HG02852 (cell line): ENCODE data around the gene ECHS1.

Experiments used
- ATAC-seq: cut with Tn5 transposase; IDR thresholded peaks from one replicate; pipeline ENCODE4 v1.9.1; 2021; ENCODE audit warnings: mild to moderate bottlenecking, moderate library complexity; ENCODE audit not compliant: unreplicated experiment

The ECHS1 gene

DNA sequence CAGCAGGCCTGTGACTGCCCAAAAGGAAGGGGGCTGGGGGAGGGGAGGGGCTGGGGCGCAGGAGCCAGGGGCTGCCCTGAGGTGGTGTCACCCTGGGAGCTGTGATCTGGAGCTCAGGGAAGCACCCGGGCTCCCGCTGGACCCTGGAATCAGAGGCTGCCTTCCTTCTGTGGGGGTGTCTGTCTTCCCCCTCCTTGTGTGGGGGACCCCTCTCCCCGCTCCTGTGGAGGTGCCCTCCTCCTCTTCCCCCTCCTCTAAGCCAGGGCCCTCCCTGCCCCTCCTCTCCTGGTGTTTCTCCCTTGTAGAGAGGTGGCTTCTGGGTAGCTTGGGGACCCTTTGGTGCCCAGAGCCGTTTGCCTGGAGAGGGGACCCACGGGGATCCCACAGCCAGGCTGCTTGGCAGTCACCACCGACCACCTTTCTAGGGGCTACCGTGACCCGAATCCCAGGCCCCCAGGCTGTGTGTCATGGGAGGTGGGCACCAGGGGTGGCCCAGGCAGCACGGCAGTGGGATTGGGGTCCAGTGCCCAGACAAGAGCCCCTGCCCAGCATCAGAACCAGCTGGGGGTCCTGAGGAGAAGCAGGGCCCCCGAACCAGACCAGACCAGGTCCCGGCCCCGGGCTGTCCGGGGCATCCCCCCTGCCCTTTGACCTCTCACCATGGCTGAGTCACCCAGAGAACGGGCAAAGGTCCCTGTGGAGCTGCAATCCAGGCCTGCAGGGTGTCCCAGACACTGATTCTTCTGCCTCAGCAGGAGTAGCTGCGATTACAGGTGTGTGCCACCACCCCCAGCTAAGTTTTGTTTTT lies 25.2 kb downstream of the ECHS1 start:
- ATAC-seq, result no peak

DNA sequence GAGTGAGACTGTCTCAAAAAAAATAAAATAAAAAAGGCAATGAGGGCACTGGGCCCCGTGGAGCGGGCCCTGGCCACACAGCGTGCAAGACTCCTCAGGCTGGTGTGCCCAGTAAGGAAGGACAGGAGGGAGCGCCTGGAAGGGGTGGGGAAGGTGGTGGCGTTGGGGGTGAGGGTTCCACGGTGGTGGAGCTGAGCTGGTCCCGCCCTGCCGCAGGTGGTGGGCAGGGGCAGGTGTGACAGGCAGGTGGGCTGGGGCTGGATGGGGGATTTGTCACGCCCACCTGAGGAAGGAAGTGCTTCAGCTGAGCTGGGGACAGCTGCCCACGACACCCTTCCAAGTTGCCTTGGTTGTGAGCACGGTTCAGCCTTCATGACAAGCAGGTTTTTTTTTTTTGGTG lies 26.7 kb downstream of the ECHS1 start:
- no peak for ATAC-seq

DNA sequence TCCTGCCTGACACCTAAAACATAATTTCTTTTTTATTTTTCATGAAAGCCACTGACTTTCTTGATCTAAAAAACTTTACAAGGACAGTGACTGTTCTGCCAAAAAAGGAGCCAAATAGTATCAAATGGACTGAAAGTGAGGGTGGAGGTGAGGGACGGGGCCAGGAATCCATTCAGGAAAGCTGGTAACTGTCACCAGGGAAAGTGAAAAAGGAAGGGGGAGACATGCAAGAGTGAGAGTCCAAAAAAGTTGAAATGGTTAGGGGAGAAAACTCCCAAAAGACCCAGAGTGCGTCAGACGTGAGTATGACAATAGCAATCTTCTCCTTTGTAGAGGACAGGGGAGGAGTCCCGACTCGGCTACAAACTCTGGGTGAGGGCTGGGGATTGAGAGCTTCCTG lies 28.9 kb downstream of the ECHS1 start:
- no peak for ATAC-seq

DNA sequence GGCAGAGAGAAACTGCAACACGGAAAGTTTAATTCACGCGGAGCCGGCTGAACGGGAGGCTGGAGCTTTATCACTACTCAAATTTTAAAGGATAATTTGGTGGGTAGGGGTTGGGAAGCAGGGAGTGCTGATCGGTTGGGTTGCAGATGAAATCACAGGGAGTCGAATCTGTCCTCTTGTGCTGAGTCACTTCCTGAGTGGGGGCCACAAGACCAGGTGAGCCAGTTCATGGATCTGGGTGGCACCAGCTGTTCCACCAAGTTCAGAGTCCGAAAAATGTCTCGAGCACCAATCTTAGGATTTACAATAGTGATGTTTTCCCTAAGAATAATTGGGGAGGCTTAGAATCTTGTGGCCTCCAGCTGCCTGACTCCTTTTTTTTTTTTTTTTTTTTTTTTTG lies 29.6 kb downstream of the ECHS1 start:
- ATAC-seq, result no peak

DNA sequence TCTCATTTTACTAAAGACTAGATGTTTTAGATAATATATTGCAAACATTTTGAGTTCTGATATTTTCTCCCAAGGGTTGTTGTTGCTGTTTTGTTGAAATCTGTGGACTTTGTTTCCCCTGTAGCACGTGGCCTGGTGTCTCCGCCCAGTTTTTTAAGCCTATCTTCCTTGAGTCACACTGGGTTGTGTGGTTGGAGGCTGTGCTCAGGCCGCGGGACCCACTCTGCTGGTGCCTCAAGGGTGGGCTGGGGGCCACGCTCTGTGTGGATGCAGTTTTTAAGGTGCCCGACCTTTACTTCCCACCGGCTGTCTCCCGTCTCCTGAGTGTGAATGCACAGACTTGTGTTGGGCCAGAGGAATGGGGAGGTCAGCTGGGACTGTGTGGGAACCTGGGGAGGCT lies 30.2 kb downstream of the ECHS1 start:
- no peak for ATAC-seq

GRCh38 chr10:133341983-133342382 lies 31.2 kb downstream of the ECHS1 start:
- ATAC-seq, result no peak

GRCh38 chr10:133339708-133340380 lies 33.3 kb downstream of the ECHS1 start:
- ATAC-seq, result no peak

GRCh38 chr10:133338080-133339071 lies 34.8 kb downstream of the ECHS1 start:
- no peak for ATAC-seq

GRCh38 chr10:133337370-133337725 lies 35.8 kb downstream of the ECHS1 start:
- no peak for ATAC-seq

DNA sequence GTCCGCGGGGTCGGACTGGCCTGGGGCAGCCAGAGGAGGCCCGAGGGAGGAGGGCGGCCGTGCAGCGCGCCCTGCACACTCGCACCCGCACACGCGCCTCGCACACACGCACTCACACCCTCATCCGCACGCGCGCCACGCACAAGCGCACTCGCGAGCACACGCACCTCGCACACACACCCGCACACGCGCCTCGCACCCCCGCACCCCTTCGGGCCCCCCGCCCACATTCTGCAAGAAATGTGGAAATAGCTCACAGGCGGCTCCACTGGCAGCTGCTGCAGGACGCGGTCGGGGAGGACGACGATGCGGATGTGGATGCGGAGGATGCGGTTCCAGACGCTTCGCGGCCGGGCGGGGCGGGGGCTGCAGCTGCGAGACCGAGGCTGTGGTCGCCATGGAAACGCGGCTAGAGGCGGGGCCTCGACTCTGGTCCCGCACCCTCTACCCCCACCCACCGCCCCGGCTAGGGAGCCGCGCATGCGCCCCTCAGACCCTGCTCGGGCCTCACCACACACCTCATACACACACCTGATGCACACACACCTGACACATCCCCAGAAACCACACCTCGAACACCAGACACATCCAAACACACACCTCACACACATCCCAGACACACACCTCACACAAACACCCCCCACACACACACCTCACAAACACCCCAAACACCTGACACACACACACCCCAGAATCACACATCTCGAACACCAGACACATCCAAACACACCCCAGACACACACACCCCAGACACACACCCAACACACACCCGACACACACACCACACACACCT lies 36.4 kb downstream of the ECHS1 start, which contains the start of gene CALY:
TSS of gene CALY (minus strand) at position 320 of the 793 bp plus-strand sequence. CDS start 7,907 bp downstream, outside the sequence.
- ATAC-seq, result no peak

- no peak for ATAC-seq
Measured at GRCh38 chr10:133336118-133336576, 37.0 kb downstream of the ECHS1 start.

- no peak for ATAC-seq
Measured at GRCh38 chr10:133335246-133336117, 37.7 kb downstream of the ECHS1 start.

DNA sequence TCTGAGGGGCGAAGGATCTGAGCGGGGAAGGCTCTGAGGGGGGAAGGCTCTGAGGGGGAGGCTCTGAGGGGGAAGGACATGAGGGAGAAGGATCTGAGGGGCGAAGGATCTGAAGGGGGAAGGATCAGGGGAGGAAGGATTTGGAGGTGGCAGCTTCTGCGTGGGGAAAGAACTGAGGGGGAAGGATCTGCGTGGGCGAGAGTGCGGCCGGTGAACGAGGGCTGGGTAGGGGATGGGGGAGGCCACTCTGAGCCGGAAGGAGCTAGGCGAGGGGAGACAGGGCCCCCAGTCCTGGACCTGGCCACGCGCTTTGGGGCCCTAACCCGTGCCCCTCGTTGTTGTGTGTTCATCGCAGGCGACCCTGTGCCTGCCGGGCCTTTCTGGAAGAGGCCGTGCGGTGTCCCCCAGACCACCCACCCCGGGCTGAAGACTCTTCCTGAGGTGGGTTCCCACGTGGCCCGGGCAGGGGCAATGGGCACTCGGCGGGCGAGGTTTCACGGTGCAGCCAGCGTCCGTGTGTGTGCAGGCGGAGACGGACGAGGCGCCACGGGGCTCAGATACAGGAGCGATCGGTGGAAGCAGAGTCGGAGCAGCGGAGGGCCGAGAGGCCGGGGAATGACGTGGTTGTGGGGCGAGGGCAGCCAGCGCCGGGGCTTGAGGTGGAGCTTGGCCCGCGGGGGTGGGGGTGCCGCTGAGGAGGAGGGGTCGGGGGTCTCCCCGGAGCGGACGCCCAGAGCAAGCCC lies 38.5 kb downstream of the ECHS1 start:
- no peak for ATAC-seq

DNA sequence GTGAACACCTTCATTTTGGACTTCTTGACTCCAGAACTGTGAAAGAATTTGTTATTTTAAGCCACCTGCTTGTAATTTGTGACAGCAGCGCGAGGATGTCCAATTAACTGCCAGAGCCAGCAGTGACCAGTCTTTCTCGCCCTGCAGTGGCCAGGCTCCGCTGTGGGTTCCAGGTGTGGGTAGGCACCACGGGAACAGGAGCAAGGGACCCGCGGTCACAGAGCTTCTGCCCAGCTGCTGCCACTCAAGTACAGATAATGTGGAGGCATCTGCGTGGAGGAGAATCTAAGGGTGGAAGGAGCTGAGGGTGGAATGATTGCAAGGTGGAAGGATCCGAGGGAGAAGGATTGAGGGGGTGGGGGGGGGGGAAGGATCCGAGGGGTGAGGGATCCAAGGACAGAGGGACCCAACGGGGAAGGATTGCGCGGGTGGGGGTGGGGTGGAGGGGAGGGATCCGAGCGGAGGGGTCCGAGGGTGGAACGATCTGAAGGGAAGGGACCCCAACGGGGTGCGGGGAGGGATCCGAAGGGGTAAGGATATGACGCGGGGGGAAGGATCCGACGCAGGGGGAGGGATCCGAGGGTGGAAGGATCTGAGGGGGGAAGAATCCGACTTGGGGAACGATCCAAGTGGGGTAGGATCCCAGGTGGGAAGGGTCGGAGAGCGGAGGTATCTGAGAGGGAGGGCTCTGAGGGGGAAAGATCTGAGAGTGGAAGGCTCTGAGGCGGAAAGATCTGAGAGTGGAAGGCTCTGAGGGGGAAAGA lies 40.0 kb downstream of the ECHS1 start:
- ATAC-seq, result no peak

DNA sequence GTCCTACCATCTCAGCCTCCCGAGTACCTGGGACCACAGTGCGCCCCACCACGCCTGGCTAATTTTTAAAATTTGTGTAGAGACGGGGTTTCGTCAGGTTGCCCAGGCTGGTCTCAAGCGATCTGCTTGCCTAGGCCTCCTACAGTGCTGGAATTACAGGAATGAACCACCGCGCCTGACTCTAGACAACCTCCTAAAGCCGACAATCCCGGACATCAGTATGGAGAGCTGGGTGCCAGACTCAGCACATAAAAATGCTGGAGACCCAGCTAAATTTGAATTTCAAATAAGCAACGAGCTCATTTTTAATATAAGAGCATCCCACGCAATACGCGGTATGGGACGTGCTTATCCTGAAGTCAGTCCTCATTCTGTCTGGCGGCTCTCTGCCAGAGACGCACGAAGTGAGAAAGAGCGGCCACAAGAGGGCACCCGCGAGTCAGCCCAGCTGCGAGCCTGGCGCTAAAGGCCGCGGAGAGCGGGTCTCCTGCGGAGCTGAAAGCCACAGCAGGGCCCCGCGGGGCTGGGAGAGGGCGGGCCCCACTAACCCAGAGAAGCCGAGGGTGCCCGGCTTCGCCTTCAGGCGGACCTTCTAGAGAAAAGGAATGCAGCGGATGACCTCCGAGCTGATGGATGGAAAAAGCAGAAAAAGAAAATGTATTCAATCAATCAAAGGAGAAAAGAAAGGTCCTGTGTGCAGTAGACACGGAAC lies 43.5 kb downstream of the ECHS1 start:
- peak; percentile 81 for ATAC-seq

DNA sequence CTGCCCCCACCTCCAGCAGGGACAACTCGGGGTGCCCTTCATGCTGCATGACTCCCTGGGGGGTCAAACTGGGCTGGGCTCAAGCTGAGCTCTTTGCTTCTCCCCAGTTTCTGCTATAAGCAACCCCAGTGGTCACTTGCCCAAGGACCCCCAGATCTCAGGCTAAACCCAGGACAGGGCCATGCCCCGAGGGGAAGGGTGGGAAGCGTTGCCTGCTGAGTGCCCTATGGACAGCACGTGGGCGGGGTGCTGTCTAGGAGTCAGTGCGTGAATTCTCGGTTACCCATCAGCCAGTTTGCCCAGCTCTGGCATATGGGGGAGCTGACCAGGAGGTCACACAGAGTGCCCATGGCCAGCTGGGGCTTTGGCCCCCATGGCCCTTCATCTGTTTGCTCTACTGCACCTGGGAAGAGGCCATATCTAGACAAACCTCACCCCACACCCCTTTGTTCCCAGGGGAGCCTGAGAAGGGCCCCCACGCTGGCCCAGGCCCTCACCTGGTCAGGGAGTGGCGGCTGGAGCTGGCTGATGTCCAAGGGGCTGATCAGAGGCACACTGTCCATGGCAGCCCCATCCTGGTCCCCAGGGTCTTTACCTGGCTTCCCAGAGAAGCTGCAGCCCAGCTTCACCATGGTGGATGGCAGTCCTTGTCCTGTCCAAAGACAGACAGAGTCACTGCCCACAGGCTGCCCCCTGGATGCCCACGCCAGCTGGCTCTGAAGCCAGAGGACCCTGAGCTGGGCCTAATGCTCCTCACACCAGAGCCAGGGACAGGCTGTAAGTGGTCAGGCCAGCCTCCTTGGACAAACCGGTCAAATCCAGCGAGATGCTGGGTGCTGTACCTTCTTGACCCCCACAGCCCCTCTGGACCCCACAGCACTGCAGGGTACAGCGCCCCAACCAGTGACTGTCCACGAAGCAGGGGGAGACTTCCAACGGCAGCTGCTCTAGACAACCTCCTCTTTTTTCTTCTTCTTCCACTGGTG lies 44.5 kb downstream of the ECHS1 start:
- ATAC-seq, result no peak
